Measurements from ENCODE around the gene NOC4L. TPM values are rescaled to one million over a fixed set of nuclear protein-coding genes. Genes with fewer than 3 reads are reported as not detected.
"Not testable (repeated sequence)": the region's sequence is repeated elsewhere in the genome, so short reads cannot be mapped to it uniquely, and the experiment has no call there.

Gene NOC4L
- total RNA-seq, 1 experiment from 2014 or later: 14.8 TPM

GRCh38 chr12:132182206-132182710 is 38.0 kb downstream of the NOC4L start:
- DNase-seq (ENCODE audit: low read depth): no peak

- DNase-seq (ENCODE audit: low read depth): no peak
These were observed 38.6 kb downstream of the NOC4L start for GRCh38 chr12:132182711-132183365.

GRCh38 chr12:132185705-132186104 is 41.4 kb downstream of the NOC4L start:
- no peak for DNase-seq (ENCODE audit: low read depth)

DNA sequence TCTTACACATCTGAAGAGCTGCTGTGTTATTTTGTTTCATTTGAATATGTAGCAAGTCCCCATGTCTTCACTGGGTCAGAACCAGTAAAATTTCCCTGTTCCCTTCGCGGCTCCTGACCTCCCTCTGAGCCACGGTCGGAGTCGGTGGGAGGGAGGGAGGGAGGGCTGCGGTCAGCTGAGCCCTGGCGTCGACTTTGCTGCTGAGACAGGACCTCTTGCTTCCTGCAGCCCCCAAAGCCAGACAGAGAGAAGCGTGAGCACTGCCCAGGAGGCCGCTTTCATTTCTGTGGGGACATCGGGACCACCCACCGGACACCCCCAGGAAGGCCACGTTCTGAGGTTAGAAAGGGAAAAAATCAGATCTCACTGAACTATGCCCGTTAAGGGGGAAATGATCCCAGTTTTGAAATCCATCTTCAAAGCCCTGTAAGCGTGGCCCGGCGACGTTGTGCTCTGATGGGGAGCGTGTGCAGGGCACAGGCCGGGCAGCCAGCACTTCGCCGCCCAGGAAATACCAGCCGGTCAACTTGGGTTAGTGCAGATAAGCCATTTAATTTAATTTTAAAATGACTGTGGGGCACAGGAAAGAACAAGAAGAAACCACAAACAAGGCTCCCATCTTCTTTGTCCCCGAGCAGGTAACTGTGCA is 42.1 kb downstream of the NOC4L start:
- DNase-seq (ENCODE audit: low read depth): no peak

- DNase-seq (ENCODE audit: low read depth): no peak
These were observed 42.8 kb downstream of the NOC4L start for GRCh38 chr12:132186857-132187620.

DNA sequence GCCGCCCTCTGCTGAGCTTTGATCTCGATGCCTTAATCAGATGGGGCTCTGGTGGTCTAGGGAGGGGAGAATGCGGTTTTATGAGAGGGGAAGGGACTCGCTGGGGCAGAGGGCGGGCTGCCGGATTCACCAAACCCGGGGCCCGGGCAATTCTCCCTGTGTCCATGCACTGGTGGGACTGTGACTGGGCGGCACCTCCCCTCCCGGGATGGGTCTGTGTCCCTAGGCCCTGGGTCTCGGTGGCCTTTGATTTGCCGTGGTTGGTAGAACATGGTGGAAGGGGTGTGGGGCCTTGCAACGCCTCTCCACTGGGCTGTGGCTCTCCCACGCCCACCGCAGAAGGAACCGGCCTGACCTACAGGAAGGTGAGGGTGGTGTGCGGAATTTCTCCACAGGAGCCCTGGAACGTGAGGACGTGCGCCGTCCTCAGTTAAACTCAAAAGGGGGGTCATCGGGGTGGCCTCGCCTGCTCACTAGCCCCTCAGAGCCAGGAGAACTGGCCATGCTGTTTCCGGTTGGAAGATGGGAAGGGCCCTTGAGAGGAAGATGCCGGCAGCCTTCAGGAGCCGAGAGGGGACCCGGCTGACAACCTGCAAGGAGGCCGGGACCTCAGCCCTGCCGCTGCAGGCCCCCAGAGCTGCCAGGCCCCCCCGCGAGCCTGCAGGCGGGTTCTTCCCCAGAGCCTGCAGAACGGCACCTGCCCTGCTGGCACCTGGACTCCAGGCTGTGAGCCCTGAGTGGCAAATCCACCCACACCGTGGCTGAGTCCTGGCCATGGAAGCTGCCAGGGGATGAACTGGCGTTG is 43.6 kb downstream of the NOC4L start:
- no peak for DNase-seq (ENCODE audit: low read depth)

GRCh38 chr12:132188451-132188901 is 44.2 kb downstream of the NOC4L start:
- DNase-seq (ENCODE audit: low read depth): no peak

DNA sequence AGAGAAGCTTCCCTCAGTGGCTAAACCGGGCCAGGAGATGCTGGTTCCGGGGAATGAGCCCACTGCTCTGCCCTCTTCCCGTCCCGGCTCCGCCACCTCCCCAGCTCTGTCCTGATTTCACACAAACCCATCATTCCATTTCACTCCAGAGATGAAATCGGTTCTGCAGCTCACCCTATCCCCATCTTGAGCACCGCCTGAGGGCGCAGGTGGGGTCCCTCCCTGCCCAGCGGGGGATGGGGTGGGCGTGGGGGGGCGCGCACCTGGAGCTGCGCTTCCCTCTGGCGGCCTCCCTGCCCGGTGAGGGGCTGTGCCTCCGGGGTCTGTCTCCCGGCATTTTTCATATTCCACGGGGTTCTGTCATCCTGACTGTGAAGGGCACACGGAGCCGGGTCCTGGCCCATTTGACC is 44.7 kb downstream of the NOC4L start:
- DNase-seq (ENCODE audit: low read depth): no peak

- peak; percentile 91 for DNase-seq (ENCODE audit: low read depth)
These were observed 45.2 kb downstream of the NOC4L start for GRCh38 chr12:132189378-132190011.

DNA sequence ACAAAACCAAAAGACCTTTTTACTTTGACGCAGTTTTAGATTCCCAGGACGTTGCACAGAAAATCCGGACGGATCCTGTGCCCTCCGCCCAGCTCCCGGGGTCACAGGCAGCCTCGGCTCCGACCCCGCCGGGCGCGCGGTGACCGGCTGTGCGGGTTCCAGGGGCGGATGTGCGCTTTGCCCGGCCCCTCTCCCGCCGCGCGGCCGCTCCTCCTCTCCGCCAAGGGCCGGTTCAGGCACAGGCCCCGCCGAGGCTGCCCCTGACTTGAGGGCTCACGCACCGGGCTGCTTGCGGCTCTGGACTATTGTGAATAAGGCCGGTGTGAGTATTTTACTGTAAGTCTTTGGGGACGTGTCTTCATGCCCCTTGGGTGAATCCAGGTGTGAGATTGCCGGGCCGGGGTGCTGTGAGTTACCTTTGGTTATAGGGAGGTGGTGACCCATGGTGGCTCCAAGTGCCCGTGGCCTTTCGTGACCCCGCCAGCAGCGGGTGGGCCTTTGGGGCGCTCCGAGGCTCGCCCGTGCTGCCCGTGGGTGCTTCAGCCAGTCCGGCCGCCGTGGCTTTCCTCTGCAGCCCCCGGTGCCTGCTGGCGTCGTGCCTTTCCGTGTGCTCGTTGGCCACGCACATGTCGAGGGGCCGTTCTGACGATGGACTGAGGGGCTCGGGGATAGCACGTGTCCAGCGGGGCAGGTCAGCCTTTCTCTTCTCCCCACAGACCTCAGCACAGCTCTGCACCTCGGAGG is 45.9 kb downstream of the NOC4L start:
- DNase-seq (ENCODE audit: low read depth): no peak

DNA sequence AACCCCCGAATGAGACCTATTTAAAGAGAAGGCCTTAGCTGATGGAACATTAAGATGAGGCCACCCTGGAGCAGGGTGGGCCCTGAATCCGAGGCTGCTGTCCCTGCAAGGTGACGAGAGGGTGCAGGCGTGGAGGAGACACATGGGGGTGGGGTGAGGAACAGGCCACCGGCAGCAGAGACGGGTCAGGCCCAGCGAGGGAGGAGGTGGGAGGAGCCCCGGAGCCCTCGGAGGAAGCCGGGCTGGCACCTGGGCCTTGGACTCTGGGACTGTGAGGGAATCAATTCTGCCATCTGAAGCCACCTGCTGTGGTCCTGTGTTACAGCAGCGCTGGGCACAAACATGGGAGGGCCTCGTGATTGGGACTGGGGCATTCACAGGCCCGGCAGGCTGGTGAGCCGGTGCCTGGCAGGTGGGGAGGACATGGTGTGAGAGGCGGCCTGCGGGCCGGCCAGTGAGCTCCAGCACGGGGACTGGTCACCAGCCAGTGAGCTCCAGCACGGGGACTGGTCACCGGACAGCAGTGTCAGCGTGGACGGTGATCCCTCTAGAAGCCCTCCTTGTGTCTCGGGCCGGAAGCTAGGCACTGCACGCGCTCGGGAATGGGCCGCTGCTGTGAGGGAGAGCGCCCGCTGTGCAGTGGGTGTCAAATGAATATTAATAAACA is 46.7 kb downstream of the NOC4L start:
- no peak for DNase-seq (ENCODE audit: low read depth)

DNA sequence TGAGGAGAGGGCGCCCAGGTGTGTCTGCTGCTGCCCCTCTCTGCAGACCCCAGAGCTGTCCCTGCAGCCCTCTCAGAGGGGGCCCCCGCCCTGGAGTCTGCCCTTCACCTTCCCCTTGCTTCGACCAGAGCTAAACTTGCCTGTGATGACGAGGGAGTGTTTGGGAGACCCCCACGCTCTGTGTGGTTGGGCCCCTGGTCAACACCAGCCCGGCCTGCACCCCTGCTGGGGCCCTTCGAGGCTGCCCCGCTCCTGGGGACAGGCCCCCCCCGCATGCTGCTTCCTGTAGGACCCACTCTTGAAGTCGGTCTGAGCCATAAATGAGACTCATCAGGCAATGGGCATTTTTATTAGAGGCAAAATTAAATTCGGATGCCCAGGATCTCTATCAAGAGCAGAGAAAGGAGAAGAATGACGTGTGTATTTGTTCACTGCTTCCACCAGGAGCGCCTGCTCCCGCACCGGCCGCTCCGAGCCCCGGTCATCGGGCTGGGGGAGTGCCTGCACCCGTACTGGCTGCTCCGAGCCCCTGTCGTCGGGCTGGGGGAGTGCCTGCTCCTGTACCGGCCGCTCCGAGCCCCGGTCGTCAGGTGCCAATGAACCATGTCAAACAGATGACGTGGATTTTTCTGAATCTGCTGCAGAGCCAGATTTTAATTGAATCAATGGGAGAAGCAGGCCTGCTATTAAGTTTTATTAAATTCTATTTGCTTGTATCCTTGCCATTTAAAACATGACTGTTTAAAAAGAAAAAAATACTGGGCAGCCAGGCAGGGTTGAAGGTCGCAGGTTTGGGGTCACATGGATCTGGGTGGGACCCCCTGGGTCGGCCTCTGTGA is 47.7 kb downstream of the NOC4L start:
- DNase-seq (ENCODE audit: low read depth): no peak

DNA sequence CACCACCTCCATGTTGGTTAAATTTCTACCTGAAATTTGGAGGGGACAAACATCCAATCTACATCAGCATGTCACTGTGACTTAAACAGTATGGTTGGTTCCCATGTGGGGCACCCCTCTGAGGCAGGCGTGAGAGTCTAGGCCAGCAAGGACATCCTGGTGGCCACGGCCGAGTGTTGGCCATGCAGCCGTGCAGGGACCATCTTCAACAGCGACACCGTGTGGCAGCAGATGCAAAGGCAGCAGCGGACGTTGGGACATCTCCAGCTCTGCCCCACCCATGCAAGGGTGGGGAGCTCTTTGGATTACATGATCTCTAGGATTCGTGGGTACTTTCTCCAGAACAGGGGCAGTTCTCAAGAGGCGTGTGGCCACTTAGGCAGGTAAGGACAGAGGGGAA is 49.8 kb downstream of the NOC4L start:
- no peak for DNase-seq (ENCODE audit: low read depth)

GRCh38 chr12:132194556-132194955 is 50.3 kb downstream of the NOC4L start:
- no peak for DNase-seq (ENCODE audit: low read depth)

DNA sequence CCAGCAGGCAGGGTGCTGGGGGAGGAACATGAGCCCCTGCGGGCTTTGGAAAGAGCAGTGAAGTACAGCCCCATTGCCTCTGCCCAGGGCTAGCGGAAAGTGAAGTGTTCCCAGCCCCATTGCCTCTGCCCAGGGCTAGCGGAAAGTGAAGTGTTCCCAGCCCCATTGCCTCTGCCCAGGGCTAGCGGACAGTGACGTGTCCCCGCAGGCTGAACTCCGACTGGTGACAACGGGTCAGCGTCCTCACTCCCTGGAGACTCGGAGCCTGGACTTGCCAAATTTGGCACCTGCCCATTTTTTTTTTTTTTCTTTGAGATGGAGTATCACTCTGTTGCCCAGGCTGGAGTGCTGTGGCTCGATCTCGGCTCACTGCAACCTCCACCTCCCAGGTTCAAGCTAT is 51.0 kb downstream of the NOC4L start:
- DNase-seq (ENCODE audit: low read depth): not testable (repeated sequence)

DNA sequence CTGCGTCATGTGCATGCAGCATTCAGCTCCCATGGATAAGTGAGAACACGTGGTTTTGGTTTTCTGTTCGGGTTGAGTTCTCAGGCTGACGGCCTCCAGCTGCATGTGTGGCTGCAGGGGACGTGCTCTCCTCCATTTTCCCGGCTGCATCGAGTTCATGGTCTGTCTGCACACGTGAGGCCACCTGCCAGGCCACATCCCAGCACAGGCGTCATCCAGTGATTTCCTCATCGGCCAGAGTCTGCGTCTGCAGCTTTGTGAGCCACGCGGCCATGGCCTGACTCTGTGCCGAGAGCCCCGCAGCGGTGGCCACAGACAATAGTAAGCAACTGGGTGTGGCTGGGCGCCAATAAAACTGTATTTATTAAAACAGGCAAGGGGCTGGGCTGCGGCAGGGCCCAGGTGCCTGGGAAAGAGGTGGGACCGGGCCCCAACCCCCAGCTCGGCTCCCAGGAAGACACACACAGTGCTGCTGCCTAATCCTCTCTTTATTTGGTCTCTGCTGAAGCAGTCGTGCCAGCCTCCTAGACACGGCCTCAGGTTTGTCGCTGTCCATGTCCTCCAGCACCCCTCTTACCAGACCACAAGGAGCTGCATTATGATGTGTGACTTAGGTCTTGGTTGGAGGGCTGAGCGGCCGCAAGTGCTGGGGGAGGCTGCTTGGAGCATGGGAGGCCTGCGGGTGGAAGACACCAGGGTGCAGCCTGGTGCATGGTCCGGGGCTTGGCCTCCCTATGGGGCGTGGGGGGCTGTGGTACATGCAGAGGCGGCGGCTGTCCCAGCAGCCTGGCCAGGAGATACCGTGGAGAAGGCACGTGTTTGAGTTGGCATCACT is 52.0 kb downstream of the NOC4L start:
- DNase-seq (ENCODE audit: low read depth): peak; percentile 14

DNA sequence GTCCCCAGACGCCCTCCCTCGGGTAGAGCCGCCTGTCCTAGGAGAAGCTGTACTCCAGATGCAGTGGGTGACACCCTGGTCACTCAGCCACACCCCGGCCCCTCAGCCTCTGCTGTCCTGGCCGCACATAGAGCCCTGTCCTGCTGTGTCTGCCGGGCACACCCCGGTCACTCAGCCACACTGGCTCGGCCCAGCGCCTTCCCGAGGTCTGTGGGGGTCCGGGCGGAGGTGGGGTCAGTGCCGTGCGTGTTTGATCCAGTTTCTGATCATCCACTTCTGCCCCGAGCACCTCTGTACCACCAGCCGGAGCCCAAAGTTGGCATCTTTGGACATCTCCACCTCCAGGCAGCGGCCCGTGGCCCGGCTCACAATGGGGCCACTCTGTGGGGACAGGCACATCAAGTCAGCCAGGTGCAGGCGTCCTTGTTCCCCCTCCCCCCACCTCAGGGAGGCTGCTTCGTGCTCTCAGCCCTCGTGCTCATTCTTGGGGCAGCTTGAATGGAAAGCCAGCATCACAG is 52.7 kb downstream of the NOC4L start:
- no peak for DNase-seq (ENCODE audit: low read depth)

All from RPMI7951 (cell line).